Astrocyte of the cerebellum (primary cell): ENCODE measurements around the gene CPED1.

ENCODE experiments used
- DNase-seq: peaks from one replicate; pipeline ENCODE4 v3.0.0-alpha.2; 2011; ENCODE audit warnings: low read depth
- H3K4me3 ChIP-seq: 2 replicates; pipeline ENCODE4 v1.5.1; 2011; ENCODE audit warnings: mild to moderate bottlenecking, low read depth, low read length, moderate library complexity
- CTCF ChIP-seq: IDR thresholded peaks from 2 replicates; pipeline ENCODE4 v1.5.1; 2012; ENCODE audit warnings: low read length, low read depth, moderate library complexity, mild to moderate bottlenecking; ENCODE audit errors: missing control alignments
- in situ Hi-C: cut with HindIII; loops from 2 replicates; pipeline ENCODE4 v1.10.0; 2017; ENCODE audit warnings: low sequenced_read_pairs

CPED1 gene

DNA sequence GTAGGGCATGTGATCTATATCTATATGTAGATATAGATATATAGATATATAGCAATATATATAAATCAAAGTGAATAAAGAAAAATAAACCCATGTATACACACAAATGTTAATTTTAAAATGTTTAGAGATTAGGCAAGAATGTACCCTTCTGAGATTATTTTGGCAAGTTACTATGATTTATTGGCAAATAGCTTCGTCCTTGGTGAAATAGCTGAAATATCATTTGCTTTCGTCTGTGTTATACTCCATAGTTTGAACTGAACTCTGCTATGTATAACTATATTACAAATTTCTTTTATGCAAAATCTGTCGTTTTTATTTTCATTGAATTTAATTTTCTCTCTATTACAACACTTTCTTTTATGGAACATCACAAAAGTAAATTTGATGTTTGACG, 57.5 kb downstream of the CPED1 start:
- no peak for TF ChIP-seq CTCF
- in situ Hi-C loops, result no loop called here
- H3K4me3 ChIP-seq, result no peak overlapping the region
- DNase-seq, result no peak

- no peak for TF ChIP-seq CTCF
Measured at GRCh38 chr7:121046893-121047468, 58.5 kb downstream of the CPED1 start.

GRCh38 chr7:121048195-121048594, 59.7 kb downstream of the CPED1 start:
- in situ Hi-C loops, result no loop called here
- DNase-seq, result no peak

More at GRCh38 chr7:121046893-121047468, 58.5 kb downstream of the CPED1 start:
- DNase-seq, result no peak
- no peak overlapping the region for H3K4me3 ChIP-seq
- in situ Hi-C loops, result no loop called here

GRCh38 chr7:121049028-121049791, 60.7 kb downstream of the CPED1 start:
- no peak for DNase-seq
- no peak overlapping the region for H3K4me3 ChIP-seq
- no peak for TF ChIP-seq CTCF
- in situ Hi-C loops, result no loop called here

More at GRCh38 chr7:121048195-121048594, 59.7 kb downstream of the CPED1 start:
- TF ChIP-seq CTCF, result no peak
- H3K4me3 ChIP-seq, result no peak overlapping the region

DNA sequence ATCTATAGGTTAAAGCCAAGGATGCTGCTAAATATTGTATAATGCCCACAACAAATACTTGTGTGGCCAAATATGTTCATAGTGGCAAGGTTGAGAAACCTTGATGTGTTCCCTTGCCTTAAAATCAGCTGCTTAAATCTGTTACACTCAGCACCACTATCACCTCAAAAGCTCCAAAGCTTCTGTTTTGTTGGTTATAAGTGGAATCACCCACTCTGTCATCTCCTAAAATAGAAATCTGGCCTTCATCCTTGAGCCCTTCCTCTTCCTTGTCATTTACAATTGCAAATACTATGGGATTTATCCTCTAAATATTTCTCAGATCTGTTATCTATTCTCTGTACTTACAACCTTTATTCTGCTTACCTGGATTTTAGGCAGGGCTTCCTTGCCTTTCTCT, 61.4 kb downstream of the CPED1 start:
- DNase-seq, result no peak
- no peak for TF ChIP-seq CTCF
- H3K4me3 ChIP-seq, result no peak overlapping the region
- in situ Hi-C loops, result loop anchor here (5.0 kb wide), 1 partner anchor 37 kb away; no protein-coding TSS in a partner anchor

GRCh38 chr7:121053219-121053618, 64.7 kb downstream of the CPED1 start:
- no peak for DNase-seq
- H3K4me3 ChIP-seq, result no peak overlapping the region
- in situ Hi-C loops, result loop anchor here (5.0 kb wide), 1 partner anchor 34 kb away; no protein-coding TSS in a partner anchor
- TF ChIP-seq CTCF, result no peak
